Limb (tissue), 2 donors: ENCODE measurements around the gene SERTAD2.
A peak's percentile ranks its signal among the peaks of the same experiment; 100 is the strongest.

Experiments
- DNase-seq, 2 donors: peaks; one replicate each; pipeline ENCODE4 v3.0.0-alpha.2; 2016; ENCODE audit errors: extremely low spot score in 2 of 2

The SERTAD2 gene, protein sequence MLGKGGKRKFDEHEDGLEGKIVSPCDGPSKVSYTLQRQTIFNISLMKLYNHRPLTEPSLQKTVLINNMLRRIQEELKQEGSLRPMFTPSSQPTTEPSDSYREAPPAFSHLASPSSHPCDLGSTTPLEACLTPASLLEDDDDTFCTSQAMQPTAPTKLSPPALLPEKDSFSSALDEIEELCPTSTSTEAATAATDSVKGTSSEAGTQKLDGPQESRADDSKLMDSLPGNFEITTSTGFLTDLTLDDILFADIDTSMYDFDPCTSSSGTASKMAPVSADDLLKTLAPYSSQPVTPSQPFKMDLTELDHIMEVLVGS

DNA sequence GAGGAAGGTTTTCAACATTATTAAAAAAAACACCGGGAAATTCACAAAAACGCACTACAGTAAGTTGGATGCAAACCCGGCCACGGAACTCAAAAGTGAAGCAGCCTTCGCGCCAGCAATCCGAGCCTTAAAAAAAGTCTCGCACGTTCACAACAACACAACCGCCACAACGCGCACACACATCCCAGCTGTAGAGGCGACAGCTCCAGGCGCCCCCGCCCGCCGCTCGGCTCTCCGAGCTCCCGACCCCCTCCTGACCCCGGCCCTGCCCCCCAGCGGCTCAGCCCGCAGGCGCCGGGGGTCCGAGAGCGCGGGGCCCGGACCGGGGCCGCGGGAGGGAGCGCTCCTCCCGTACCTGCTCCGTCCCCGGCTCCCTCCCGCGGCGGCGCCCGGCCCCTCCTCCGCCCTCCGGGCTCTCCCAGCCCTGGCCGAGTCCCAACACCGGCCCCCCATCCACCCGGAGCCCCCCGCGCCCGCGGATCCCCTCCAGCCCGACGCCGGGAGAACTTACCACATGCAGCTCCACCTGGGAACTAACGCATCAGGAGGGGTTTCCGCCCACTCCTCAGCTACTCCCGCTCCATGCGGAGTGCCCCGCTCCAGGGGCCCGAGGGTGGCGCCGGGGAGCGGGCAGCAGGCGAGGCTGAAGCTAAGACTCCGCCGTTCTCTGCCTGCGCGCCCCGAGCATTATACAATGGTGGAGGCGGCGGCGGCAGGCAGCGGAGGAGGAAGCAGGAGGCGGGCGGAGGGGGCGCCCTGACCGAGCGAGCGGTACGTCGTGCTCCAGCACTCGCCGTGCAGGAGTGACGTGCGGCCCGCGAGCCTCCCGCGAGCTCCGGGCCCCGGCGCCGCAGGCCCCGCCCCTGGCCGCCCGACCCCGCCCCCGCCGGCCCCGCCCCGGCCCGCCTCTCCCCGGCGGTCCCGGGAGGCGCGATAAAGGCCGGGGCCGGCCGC is at the start of gene SERTAD2:
Gene SERTAD2 (minus strand): TSS at position 805 of the 954 bp plus-strand sequence. CDS start 17,042 bp downstream, outside the sequence.
- DNase-seq: peak; percentile 87 to 93

DNA sequence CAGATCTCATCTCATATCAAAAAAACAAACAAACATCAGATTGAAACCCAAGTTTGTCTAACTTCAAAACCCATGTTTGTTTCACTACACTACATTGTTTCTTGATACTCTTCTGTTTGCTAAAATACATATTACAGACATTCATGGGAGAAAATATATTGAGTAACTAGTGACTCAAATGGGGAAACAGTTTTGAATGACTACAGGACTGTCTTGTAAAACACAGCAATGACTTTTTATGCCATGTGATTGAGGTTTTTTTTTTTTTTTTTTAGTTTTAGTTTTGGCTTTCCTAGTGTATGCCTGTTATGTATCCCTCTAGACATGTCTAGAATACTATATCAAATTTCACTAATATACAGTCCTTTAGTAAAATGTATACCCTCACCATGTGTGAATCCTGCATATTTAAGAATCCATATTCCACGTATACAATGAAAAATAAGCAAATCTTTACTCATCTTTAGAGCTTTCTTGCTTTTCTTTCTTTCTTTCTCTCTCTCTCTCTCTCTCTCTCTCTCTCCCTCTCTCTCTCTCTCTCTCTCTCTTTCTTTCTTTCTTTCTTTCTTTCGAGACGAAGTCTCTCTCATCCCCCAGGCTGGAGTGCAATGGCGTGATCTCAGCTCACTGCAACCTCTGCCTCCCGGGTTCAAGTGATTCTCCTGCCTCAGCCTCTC is 46.6 kb upstream of the SERTAD2 start:
- no peak for DNase-seq

DNA sequence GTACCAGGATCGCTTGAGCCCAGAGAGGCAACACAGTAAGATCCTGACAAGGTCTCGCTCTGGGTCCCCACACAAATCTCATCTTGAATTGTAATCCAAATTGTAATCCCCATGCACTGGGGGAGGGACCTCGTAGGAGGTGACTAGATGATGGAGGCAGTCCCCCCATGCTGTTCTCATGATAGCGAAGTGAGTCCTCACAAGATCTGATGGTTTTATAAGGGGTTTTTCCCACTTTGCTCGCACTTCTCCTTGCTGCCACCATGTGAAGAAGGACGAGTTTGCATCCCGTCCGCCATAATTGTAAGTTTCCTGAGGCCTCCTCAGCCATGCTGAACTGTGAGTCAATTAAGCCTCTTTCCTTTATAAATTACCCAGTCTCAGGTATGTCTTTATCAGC is 46.0 kb upstream of the SERTAD2 start:
- DNase-seq: no peak

DNA sequence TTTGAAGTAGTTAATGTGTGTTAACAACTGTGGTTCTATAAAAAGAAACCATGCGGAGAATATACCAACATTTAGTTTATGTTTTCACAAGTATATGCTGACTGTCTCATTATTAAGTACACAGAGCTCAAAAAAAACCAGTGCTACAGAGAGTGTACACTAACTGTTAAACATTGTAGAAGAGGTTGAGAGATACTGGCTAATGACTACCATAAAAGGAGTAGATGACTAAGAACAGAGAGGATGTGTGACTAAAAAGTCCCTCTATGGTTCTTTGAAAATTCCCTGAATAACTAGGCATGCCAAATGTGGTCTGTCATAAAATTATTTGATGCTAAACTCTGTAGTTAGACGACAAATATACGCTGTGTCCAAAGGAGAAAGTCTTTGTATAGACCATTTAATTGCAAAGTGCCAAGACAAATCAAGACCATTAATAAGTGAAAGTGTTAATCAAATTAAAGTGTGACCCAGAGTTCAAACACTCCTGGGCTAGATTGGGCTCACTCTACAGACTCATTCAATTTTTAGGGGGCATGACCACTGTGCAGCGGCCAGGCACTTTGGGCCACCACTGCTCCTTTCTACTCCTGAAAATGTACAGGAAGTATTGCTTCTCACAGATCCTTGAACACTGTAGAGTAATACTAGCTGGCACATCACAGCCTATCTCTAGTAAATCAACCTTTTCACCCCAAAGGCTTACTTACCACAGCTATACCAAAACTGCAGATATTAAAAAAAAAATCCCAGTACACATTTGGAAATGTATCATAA is 45.1 kb upstream of the SERTAD2 start:
- no peak for DNase-seq

DNA sequence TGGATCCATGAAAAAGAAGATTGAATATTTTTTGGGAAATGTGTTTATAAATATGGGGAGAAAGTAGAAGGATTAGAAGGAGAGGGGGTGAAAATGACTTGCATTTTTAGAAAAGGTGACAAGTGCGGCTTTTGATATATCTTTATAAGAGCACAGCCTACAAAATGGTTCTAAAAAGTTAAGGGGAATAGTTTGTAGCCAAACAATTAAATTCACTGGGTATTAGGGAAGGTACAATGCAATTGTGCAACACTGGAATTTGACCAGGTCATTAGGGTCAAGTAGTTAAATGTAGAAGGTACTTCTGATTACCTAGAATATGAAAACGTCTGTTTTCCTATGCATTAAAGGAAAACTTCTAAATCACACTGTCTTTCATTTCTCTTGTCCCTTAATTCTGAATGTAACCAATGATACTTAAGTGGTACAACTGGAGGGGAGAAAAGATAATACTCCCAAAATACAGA is 44.5 kb upstream of the SERTAD2 start:
- no peak for DNase-seq

DNA sequence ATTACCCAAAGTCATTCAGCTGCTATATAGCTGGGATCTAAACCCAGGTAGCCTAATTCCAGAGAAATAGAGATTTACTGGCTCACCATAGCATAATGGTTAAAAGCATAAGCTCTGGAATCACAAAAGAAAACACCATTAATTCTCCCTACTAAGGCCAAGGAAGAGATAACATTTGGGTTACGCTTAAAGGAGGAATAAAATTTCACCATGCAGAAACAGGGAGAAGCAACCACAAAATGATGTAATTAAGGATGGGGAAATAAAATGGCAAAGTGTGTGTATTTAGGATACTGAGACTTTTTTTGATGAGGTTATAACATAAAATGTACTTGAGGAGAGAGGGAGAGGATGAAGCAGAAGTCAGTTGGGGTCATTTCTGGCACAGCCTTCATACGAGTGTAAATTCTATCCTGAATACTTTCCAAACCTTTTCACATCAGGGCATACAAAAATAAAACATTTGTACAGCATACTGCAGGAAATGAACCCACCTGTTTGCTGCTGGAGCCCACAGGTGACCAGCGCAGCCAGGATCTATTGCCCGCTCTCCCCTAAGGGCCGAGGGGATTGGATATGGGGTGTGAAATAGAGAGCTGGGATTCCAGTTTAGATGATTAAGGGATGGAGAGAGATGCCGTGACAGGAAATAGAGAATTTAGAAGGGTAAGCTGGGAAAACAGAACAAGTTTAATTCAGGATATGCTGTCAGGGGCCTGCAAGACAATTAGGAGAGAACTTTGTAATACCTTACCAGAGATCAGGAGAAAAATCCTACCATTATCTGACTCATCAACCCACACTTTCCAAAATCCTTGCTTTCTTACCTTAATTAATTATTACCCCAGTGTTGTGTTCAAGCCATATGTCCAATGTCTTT is 43.8 kb upstream of the SERTAD2 start:
- no peak for DNase-seq

DNA sequence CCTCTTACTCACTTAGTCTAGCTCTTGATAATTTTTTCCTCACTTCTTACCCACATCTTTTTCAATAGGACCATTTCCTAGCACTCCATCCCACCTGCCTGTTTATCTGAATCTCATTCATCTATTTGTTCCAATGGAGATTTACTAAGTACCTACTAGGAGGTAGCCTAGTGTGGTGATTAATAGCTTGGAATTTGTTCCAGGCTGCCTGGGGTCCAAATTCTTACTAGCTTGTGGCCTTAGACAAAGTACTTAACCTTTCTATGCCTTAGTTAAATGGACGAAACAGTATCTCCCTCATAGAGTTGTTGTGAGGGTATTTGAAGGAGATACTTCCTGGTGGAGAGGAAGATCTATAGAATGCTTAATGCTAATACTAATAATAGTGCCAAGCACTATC is 42.9 kb upstream of the SERTAD2 start:
- no peak for DNase-seq

DNA sequence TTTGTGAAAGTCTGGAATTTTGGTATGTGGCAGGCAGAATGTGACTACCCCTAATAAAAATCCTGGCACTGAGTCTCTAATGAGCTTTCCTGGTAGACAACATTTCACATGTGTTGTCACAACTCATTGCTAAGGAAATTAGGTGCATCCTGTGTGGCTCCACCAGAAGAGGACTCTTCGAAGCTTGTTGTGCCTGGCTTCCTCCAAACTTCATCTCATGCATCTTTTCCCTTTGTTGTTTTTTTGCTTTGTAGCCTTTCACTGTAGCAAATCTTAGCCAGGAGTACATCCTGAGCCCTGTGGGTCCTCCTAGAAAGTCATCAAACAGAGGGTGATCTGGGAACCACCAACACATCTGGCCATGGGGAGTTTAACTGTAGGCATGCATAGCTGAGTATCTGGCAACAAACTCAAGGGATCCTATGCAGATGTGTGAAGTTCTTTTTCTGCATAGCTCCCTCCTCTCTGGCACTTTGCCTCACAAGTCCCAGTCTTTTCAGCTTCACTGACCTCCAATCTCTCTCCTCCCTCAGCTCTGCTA is 42.1 kb upstream of the SERTAD2 start:
- DNase-seq: peak in 1 of 2 donors; percentile 44

DNA sequence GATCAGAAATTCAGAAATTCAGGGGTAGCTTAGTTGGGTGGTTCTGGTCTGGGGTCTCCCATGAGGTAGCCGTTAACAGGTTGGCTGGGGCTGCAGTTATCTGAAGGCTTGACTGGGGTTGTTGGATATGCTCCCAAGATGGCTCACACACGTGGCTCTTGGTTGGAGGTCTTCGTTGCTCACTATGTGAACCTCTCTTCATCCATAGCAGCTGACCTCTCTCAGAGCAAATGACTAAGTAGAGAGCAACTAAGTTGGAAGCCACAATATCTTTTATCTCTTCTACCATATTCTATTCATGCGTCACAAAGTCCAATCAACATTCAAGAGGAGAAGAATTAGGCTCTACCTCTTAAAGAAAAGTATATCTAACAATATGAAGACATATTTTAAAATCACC is 38.7 kb upstream of the SERTAD2 start:
- DNase-seq: no peak

DNA sequence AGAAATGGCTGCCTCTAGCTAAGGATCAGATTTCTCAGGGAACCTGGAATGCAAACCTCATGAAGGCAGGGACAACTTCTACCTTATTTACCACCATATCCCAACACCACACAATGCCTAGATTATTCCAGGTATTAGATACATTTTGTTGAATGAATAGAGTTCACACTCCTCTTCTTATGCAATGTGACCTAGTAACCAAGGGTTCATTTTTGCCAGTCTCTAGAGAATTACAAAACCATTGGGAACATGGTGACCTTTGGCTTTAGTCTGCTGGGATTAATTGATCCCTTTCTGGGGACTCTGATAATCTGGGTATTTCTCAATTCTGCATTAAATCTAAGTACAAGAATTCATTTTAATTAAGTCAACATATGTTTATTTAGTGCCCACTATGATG is 35.2 kb upstream of the SERTAD2 start:
- DNase-seq: no peak

DNA sequence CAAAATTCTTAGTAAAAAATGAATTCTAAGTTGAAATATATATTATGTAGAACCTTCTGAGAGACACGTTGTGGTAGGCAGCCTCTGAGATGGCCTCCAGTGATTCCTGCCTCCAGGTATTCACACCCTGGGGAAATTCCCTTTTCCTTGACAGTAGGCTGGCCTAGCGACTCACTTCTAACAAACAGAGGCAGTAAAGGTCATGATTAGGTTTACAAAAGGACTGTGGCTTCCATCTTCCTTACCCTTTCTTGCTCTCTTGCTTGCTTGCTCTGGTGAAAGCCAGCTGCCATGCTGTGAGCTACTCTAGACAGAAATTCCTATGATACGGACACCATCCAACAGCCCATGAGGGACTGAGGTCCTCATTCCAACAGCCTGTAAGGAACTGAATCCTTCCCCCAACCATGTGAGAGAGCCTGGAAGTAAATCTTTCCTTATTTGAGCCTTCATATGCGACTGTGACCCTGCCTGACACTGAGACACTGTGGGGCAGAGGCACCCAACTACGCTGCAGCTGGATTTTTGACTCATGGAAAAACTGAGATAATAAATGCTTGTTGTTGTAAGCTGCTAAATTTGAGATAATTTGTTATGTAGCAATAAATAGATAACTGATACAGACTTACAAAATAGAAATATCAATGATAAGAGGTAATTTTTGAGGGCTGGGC is 32.7 kb upstream of the SERTAD2 start:
- DNase-seq: no peak

DNA sequence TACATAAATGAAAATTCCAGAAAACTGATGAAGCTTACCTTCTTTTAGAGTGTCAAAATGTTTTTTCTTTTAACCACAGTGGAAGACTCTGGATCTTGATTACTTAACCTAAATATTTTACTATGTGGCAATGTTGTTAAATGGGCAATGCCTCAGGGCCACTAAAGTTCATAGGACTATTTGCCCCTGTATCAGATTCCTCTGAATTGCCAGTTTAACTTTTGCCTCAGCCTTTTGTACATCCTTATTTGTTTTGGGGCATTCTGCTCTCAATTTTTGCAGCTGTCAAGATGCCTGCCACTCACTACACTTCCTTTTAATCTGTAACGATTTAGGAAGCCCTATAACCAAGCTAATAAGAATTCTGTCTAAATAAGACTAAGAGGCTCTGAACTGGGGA is 31.7 kb upstream of the SERTAD2 start:
- DNase-seq: no peak

DNA sequence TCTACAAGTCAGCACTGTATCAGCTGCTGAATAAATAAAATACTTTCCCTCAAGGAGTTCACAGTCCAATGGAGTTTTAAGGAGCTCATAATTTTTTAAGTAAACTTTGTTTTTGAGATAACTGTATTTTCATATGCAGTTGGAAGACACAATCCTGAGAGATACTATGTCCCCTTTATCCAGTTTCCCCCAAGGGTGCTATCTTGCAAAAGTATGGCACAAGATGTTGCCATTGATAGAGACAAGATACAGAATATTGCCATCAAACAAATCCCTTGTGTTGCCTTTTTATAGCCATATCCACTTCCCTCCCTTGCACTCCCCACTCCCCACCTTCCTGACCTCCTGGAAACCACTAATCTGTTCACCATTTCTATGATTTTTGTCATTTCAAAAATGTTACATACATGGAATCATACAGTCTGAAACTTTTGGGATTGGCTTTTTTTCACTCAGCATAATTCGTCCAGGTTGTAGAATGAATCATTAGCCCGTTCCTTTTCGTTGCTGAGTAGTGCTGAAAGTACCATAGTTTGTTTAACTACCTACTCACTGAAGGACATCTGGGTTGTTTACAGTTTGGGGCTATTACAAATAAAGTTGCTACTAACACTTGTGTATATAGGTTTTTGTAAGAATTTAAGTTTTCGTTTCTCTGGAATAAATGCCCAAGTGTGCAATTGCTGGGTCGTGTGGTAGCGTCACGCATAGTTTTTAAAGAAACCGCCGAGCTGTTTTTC is 30.2 kb upstream of the SERTAD2 start:
- DNase-seq: no peak

DNA sequence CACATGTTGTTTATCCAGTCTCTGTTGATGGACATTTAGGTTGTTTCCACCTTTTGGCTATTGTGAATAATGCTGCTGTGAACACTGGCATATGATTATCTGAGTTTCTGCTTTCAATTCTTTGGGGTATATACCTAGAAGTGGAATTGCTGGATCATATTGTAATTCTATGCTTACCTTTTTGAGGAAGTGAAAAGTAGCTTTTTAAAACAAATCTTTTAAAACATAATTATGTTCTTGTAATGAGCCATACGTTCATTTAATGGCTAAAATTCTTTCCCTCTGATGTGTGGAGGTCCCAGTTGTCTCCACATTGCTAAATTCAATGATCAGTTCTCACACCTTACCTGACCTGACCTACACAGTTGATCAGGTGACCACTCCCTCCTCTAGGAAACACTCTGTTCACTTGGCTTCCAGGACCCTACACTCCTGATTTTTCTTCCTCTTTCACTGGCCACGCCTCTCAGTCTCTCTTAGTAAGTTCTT is 27.8 kb upstream of the SERTAD2 start:
- no peak for DNase-seq

DNA sequence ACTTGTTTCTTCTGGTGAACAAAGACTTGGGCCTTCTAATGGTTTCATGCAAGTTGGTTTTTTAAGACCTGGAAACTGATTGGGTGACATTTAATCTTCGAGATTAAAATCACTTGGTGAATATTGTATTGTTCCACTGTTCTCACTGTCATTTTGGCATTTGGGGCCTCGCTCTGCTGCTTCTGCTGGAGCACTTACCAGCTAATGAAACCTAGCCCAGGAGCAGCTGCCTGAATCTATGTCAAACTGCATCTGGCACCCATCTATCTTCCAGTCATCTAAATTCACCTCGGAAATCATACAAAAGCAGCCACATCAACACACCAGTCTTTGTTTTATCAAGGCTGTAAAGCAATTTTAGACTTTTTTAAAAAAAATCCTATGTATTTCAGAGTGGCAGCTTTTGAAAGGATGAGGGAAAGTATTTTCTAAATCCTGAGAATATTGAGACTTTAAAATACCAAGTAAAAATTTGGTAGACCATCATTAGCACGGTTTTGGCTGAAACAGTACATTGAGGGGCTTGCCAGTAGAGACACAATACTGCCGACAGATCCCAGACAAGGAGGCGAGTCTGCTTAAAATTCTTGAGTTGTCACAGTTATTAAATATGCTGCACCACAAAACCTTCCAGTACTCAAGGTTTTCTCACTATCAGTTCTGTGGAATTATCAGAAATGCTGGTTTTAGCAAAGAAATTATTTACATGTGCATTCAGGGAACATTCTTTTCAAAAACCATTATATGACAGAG is 26.1 kb upstream of the SERTAD2 start:
- peak; percentile 33 to 71 for DNase-seq

DNA sequence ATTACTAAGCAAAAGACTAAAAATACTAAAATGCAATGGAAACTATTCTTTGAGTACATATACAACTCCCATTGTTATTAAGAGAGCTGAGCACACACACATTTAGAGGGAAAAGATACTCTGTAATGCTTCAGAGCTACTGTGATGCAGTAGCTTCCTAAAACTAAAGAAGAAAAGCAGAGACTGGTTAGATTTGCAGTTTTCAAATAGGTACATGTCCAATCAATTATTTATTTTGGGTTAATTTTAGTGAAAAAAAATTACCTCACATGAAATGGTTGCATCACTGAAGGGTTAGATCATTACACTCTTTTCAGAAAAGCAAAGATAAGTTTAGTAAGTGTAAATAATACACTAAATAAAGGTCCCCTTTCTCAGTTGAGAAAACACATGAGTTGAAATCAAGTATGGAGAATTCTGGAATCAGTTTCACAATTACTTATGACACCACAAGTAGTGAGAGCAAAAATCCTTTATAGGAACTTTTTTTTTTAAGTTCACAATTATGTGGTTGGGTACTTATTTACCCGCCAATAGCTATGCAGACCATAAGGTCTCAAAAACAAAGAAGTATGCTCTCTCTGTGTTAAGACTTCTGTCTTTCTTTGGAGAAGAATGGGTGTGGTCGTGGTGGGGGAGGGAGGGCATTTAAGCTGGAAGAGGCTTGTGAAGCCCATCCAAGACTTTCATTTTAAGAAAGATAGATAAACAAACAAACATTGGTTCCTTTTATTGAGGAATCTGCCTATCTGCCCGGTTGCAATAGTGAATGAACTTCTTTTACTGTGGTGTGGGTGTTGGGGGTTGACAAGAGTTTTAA is 25.3 kb upstream of the SERTAD2 start:
- no peak for DNase-seq

DNA sequence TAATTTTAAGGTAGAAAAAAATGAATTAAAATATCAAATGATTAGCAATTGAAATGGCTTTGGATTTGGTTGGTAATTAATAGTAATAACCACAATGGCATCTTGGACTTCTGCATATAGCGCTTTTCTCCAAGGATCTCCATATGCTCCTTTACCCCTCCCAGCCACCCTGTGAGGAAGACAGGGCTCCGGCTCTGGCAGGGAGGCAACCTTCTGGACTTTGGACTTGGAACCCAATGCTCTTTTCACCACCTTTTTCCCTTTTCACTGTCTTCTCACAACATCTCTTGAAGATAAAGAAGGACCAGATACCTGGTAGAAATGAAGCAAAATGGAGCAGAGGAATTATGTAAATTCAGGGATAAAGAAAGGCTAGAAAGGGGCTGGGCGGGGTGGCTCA is 23.8 kb upstream of the SERTAD2 start:
- DNase-seq: no peak
